Neuron (in vitro differentiated cells): ENCODE measurements around the gene TMEM192.

Experiments used
- H2AFZ ChIP-seq: one replicate; pipeline ENCODE4 v1.6.1; 2013; ENCODE audit warnings: low read depth, mild to moderate bottlenecking, inconsistent platforms, low read length, moderate library complexity
- H3K27me3 ChIP-seq: one replicate; pipeline ENCODE4 v1.6.1; 2013; ENCODE audit warnings: low read length; ENCODE audit not compliant: insufficient read depth
- H3K36me3 ChIP-seq: one replicate; pipeline ENCODE4 v1.6.1; 2013; ENCODE audit warnings: low read length; ENCODE audit not compliant: insufficient read depth
- H3K4me1 ChIP-seq: one replicate; pipeline ENCODE4 v1.6.1; 2013; ENCODE audit warnings: low read length; ENCODE audit not compliant: insufficient read depth
- H3K4me3 ChIP-seq: 2 replicates; pipeline ENCODE4 v1.5.1; 2013; ENCODE audit warnings: mild to moderate bottlenecking, low read length, moderate library complexity
- H3K9me3 ChIP-seq: one replicate; pipeline ENCODE4 v1.6.1; 2013; ENCODE audit warnings: low read length

The TMEM192 gene

GRCh38 chr4:165112368-165113121 lies at the start of gene TMEM192:
Gene TMEM192, minus strand, starts transcription at chr4:165112860. Its CDS starts 87 bp downstream, at chr4:165112773.
- Histone ChIP-seq H2AFZ (peak within 1 kb of the TSS; percentile 86), H3K4me3 (peak within 1 kb of the TSS; percentile 94), H3K9me3 (no peaks in the 10 kb centered on the region), H3K4me1 (peaks cover 6% of the 10 kb centered on the region), H3K36me3 (no peaks in the 10 kb centered on the region), H3K27me3 (no peaks in the 10 kb centered on the region)

DNA sequence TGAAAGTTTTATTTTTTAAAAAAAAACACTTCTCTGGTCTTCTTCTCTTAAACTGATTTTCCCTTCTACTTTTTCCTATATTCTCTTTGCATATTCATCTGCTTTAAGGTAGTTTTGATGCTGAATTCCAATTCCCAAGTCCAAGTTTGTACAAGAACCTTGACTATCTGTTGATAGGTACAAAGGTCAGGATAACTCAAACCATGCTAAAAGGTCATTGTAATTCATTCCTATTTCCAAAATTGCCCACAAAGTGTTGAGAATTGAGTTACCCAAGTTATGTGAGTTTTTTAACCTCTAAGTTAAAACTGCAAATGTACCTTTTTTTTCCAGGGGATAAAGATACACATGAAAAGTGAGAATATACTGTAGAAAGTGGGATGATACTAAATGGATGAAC lies 46.1 kb upstream of the TMEM192 start:
- no peak overlapping the region for H2AFZ ChIP-seq
- no peak overlapping the region for H3K4me3 ChIP-seq
- H3K4me1 ChIP-seq = no peaks in the 10 kb centered on the region
- H3K27me3 ChIP-seq = no peaks in the 10 kb centered on the region
- H3K9me3 ChIP-seq = no peaks in the 10 kb centered on the region
- H3K36me3 ChIP-seq = no peaks in the 10 kb centered on the region

GRCh38 chr4:165156906-165157305 lies 44.2 kb upstream of the TMEM192 start:
- H3K9me3 ChIP-seq = no peaks in the 10 kb centered on the region
- no peaks in the 10 kb centered on the region for H3K4me1 ChIP-seq
- H2AFZ ChIP-seq = no peak overlapping the region
- no peak overlapping the region for H3K4me3 ChIP-seq
- H3K36me3 ChIP-seq = no peaks in the 10 kb centered on the region
- H3K27me3 ChIP-seq = no peaks in the 10 kb centered on the region

- no peaks in the 10 kb centered on the region for H3K27me3 ChIP-seq
- no peaks in the 10 kb centered on the region for H3K4me1 ChIP-seq
- H3K4me3 ChIP-seq = no peak overlapping the region
- no peaks in the 10 kb centered on the region for H3K36me3 ChIP-seq
- no peaks in the 10 kb centered on the region for H3K9me3 ChIP-seq
- H2AFZ ChIP-seq = no peak overlapping the region
Measured at GRCh38 chr4:165154482-165154881, 41.8 kb upstream of the TMEM192 start.

GRCh38 chr4:165152527-165152926 lies 39.9 kb upstream of the TMEM192 start:
- Histone ChIP-seq H3K9me3 (no peaks in the 10 kb centered on the region), H3K27me3 (no peaks in the 10 kb centered on the region), H3K4me1 (no peaks in the 10 kb centered on the region), H3K4me3 (no peak overlapping the region), H2AFZ (no peak overlapping the region), H3K36me3 (no peaks in the 10 kb centered on the region)

DNA sequence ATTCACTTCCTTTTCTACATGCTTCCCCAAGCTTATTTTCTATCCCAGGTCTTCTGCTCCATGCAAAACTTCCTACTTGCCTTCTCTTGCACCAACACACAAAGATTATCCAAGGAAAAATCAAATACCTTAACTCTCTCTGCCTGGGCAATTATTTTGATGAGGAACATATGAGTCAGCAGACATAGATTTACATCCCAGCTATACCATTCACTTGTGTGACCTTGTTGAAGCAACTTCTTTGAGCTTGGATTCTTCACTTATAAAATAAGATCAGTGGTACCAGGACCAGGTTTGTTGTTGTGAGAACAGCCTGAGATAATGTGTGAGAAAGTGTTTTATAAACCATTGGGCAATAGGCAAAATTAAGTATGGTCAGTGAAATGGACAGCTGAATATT lies 39.1 kb upstream of the TMEM192 start:
- Histone ChIP-seq H3K27me3 (no peaks in the 10 kb centered on the region), H3K4me3 (no peak overlapping the region), H3K4me1 (no peaks in the 10 kb centered on the region), H3K9me3 (no peaks in the 10 kb centered on the region), H2AFZ (no peak overlapping the region), H3K36me3 (no peaks in the 10 kb centered on the region)

DNA sequence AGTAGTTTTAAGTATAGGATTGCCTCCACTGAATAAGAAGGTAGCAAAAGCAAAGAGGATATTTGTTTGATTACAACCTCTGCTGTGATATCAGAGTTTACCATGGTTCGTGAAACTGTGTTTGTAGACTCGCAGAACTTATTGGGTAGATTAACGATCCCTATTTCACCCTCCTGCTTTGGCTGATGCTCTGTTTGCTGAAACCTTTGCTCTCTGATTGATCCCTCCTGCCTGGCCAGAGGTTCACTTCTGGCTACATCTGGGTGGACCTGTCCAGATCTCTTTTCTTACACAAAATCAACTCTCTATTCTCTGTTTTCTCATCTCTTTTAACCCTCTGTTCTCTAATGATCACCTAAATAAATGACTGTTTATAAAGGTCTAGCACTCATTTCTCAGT lies 37.9 kb upstream of the TMEM192 start:
- no peaks in the 10 kb centered on the region for H3K36me3 ChIP-seq
- no peaks in the 10 kb centered on the region for H3K9me3 ChIP-seq
- H2AFZ ChIP-seq = no peak overlapping the region
- H3K4me1 ChIP-seq = no peaks in the 10 kb centered on the region
- no peak overlapping the region for H3K4me3 ChIP-seq
- no peaks in the 10 kb centered on the region for H3K27me3 ChIP-seq

- no peak overlapping the region for H2AFZ ChIP-seq
- no peaks in the 10 kb centered on the region for H3K9me3 ChIP-seq
- H3K27me3 ChIP-seq = no peaks in the 10 kb centered on the region
- H3K36me3 ChIP-seq = no peaks in the 10 kb centered on the region
- H3K4me3 ChIP-seq = no peak overlapping the region
- no peaks in the 10 kb centered on the region for H3K4me1 ChIP-seq
Measured at GRCh38 chr4:165138843-165139242, 26.2 kb upstream of the TMEM192 start.

GRCh38 chr4:165137205-165137604 lies 24.5 kb upstream of the TMEM192 start:
- H3K4me3 ChIP-seq = no peak overlapping the region

GRCh38 chr4:165136529-165136928 lies 23.9 kb upstream of the TMEM192 start:
- Histone ChIP-seq H3K9me3 (no peaks in the 10 kb centered on the region), H3K4me1 (no peaks in the 10 kb centered on the region), H3K4me3 (no peak overlapping the region), H3K27me3 (no peaks in the 10 kb centered on the region), H3K36me3 (no peaks in the 10 kb centered on the region), H2AFZ (no peak overlapping the region)

More at GRCh38 chr4:165137205-165137604, 24.5 kb upstream of the TMEM192 start:
- Histone ChIP-seq H3K4me1 (no peaks in the 10 kb centered on the region), H3K36me3 (no peaks in the 10 kb centered on the region), H2AFZ (no peak overlapping the region), H3K9me3 (no peaks in the 10 kb centered on the region), H3K27me3 (no peaks in the 10 kb centered on the region)

GRCh38 chr4:165133150-165133549 lies 20.5 kb upstream of the TMEM192 start:
- Histone ChIP-seq H3K4me1 (no peaks in the 10 kb centered on the region), H2AFZ (no peak overlapping the region), H3K4me3 (no peak overlapping the region), H3K36me3 (no peaks in the 10 kb centered on the region), H3K9me3 (no peaks in the 10 kb centered on the region), H3K27me3 (no peaks in the 10 kb centered on the region)

- Histone ChIP-seq H3K4me1 (no peaks in the 10 kb centered on the region), H2AFZ (no peak overlapping the region), H3K9me3 (no peaks in the 10 kb centered on the region), H3K27me3 (no peaks in the 10 kb centered on the region), H3K4me3 (no peak overlapping the region), H3K36me3 (no peaks in the 10 kb centered on the region)
Measured at GRCh38 chr4:165131247-165131832, 18.7 kb upstream of the TMEM192 start.

DNA sequence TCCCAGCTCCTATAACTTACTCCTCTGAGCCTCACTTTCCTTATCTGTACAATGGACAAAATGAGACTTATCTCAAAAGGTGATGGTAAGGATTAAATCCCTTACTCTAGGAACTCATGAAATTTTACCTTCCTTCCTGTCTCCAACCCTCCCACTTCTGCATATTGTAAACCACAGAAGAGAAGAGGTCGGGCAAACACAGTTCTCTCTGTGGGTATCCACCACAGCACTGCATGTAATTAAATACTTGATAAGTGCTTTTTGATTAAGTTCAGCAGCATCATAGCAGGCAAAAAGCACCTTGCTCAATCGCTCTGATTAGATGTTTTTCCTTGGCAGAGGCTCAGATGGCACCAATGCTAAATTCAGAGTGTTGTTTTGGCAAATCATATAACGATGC lies 17.3 kb upstream of the TMEM192 start:
- no peaks in the 10 kb centered on the region for H3K9me3 ChIP-seq
- H3K36me3 ChIP-seq = no peaks in the 10 kb centered on the region
- H3K27me3 ChIP-seq = no peaks in the 10 kb centered on the region
- no peak overlapping the region for H2AFZ ChIP-seq
- H3K4me1 ChIP-seq = no peaks in the 10 kb centered on the region
- no peak overlapping the region for H3K4me3 ChIP-seq
